A549 (cell line): ENCODE results near the gene GRIP2.

ENCODE experiments used
- CTCF ChIP-seq: fragments of >200 bp; sonication (Bioruptor Twin); formaldehyde crosslinking; IDR thresholded peaks from 3 replicates; pipeline ENCODE4 v1.5.1; 2016
- EHF ChIP-seq: fragments of 250-450 bp; sonication (Bioruptor Pico); IDR thresholded peaks from 2 replicates; pipeline ENCODE4 v1.5.0; 2020; ENCODE audit warnings: mild to moderate bottlenecking
- EP300 ChIP-seq, 2 experiments: fragments of >200 bp; sonication (Bioruptor Twin); formaldehyde crosslinking; IDR thresholded peaks; 2 replicates in 1 of 2; 3 replicates in 1 of 2; pipeline ENCODE4 v1.6.1; 2016 to 2017
- FOSL2 ChIP-seq, 2 experiments: fragments of 450-650 bp in 1 of 2; fragments of >200 bp in 1 of 2; sonication (Bioruptor Twin) in 1 of 2; formaldehyde crosslinking; IDR thresholded peaks; 2 replicates each; pipeline versions ENCODE4 v1.5.0 to v1.6.1; 2016 to 2020; ENCODE audit warnings: mild to moderate bottlenecking in 1 of 2, moderate library complexity in 1 of 2
- NR3C1 ChIP-seq: fragments of >200 bp; sonication (Bioruptor Twin); formaldehyde crosslinking; IDR thresholded peaks from 3 replicates; pipeline ENCODE4 v1.6.1; 2017
- POLR2A ChIP-seq: IDR thresholded peaks from 2 replicates; pipeline ENCODE4 v1.6.1; 2012; ENCODE audit warnings: mild to moderate bottlenecking, low read length
- RAD21 ChIP-seq, 2 experiments: fragments of >200 bp in 1 of 2; sonication (Bioruptor Twin) in 1 of 2; formaldehyde crosslinking in 1 of 2; IDR thresholded peaks in 1 of 2; conservative IDR thresholded peaks in 1 of 2; 2 replicates in 1 of 2; 3 replicates in 1 of 2; pipeline ENCODE4 v1.6.1; 2012 to 2018; ENCODE audit warnings: inconsistent platforms in 1 of 2
- REST ChIP-seq: fragments of 200-600 bp; sonication (generic); IDR thresholded peaks from 2 replicates; pipeline ENCODE4 v1.6.1; 2016; ENCODE audit warnings: antibody characterized with exemption, mild to moderate bottlenecking, moderate library complexity
- RNF2 ChIP-seq: fragments of 200-600 bp; sonication (generic); IDR thresholded peaks from 2 replicates; pipeline ENCODE4 v1.6.1; 2016; ENCODE audit warnings: low read depth, mild to moderate bottlenecking, antibody characterized with exemption, moderate library complexity, borderline replicate concordance
- SMC3 ChIP-seq: fragments of >200 bp; sonication (Bioruptor Twin); formaldehyde crosslinking; IDR thresholded peaks from 3 replicates; pipeline ENCODE4 v1.6.1; 2018; ENCODE audit warnings: inconsistent platforms

DNA sequence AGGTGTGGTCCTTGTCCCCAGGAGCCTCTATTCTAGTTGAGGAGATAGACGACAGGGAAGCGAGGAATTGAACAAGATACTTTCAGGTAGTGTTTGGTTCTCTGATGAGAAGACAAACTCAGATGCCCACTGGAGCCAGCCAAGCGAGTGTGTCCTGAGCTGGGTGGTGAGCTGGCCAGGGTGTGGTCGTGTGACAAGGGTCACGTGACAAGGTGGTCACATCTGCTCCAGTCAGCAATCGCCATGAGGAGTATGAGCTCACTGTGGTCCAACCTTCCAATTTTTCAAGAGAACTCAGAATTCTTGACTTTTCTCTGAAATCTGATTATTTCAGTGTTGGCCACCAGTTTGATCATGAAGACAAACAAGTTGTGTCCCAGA, 98.2 kb downstream of the GRIP2 start:
- TF ChIP-seq FOSL2 (IDR thresholded peaks at IDR 0.05) (no peak), FOSL2 (CRISPR knock-in tag; IDR thresholded peaks at IDR 0.05) (no peak), POLR2A (no peak), SMC3 (no peak), EP300 (IDR thresholded peaks at IDR 0.05) (no peak), REST (no peak), RAD21 (conservative IDR thresholded peaks at IDR 0.05 in 1 of 2, IDR thresholded peaks at IDR 0.05 in 1 of 2) (no peak), CTCF (no peak), RNF2 (no peak), EHF (CRISPR knock-in tag) (no peak), NR3C1 (no peak)
